ENCODE data around the gene TOB1.
"Not testable (repeated sequence)": the region's sequence is repeated elsewhere in the genome, so short reads cannot be mapped to it uniquely, and the experiment has no call there.

TOB1 gene

DNA sequence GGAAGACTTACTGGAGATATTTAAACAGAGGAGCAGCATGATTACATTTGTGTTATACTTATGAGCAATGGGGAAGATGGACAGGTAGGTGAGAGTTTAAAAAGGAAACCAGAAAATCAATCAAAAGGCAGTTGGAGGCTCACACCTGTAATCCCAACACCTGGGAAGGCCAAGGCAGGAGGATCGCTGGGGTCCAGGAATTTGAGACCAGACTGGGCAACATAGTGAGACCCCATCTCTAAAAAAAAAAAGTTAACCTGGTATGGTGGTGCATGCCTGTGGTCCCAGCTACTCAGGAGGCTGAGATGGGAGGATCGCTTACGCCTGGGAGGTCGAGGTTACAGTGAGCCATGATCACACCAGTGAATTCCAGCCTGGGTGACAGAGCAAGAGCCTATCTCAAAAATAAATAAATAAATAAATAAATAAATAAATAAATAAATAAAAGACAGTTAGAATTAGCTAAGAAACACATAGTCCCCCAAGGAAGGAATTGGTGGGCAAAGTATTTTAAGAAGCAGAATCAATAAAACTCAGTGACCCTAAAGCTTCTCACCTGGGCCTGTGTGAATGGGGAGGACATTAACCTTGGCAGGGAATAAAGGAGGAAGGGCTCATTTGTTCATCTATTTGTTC, 32.3 kb upstream of the TOB1 start:
- in situ Hi-C loops (cut with MboI; ENCODE audit: low sequenced_read_pairs): no loop called here

DNA sequence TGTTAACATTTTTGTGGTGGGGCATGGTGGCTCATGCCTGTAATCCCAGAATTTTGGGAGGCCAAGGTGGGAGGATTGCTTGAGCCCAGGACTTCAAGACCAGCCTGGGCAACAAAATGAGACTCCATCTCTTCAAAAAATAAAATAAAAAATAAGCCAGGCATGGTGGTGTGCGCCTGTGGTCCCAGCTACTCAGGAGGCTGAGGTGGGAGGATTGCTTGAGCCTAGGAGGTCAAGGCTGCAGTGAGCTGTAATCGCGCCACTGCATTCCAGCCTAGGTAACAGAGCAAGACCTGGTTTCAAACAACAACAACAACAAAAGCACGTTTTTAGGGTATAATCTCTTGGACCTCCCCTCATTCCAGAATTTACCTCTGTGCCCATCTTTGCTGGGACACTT, 28.4 kb upstream of the TOB1 start:
- in situ Hi-C loops (cut with MboI; ENCODE audit: low sequenced_read_pairs): not testable (repeated sequence)

DNA sequence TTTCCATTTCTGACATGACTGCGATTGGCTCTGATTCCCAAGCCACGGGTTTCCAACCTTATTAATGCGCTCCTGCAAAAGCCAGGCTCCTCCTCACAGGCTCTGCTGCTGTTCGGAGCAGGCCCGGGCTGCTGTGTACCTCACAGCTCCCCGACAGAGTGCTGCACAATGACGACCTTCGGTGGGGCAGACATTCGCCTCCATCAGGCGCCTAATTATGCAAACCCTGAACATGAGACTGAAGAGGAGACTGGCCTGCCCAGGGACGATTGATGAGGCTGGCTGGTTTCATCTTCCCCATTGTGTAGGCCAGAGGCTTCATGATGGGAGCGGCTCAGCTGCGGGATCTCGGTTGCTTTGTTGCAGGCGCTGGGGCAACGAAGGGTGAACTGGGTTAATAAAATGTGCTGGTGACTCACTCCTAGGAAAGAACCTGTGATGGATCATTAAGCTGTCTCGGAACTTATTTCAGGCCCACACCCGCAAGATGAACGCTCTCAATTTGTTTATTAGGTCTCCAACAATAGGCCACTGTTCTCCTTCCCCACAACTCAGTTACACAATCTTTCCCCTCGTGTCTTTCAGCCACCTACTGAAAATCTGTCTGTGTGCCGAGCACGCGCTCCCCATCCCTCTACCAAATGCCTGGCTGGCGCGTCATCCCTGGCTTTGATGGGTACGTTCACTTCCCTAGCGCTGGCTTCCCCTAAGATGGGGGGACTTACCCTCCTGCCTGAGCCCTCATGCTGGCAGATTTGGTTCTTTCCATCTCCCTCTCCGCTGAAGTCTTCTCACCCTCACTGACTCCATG, 27.2 kb upstream of the TOB1 start:
- in situ Hi-C loops (cut with MboI; ENCODE audit: low sequenced_read_pairs): no loop called here

GRCh38 chr17:50892101-50892776, 26.1 kb upstream of the TOB1 start:
- in situ Hi-C loops (cut with MboI; ENCODE audit: low sequenced_read_pairs): no loop called here

DNA sequence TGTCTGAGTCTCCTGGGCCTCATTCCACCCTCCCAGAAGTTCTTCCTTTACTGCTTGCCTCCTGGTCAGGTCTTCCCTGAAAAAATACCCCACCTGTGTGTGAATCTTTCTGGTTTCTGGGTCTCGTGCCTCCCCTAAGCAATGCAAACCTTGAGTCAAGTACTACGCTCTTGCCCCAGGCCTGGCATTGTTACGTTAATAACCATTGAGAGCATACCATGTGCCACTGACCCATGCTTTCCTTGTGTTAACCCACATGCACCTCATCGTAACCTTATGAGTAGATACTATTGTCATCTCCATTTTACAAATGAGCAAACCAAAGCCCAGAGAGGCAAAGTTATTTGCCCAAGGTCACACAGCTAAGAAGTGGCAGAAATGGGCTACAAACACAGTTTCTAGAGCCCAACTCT, 25.4 kb upstream of the TOB1 start:
- in situ Hi-C loops (cut with MboI; ENCODE audit: low sequenced_read_pairs): no loop called here

GRCh38 chr17:50890675-50891516, 24.7 kb upstream of the TOB1 start:
- in situ Hi-C loops (cut with MboI; ENCODE audit: low sequenced_read_pairs): no loop called here

GRCh38 chr17:50889528-50890118, 23.5 kb upstream of the TOB1 start:
- in situ Hi-C loops (cut with MboI; ENCODE audit: low sequenced_read_pairs): no loop called here

- in situ Hi-C loops (cut with MboI; ENCODE audit: low sequenced_read_pairs): no loop called here
Measured at GRCh38 chr17:50887705-50888245, 21.6 kb upstream of the TOB1 start.

- in situ Hi-C loops (cut with MboI; ENCODE audit: low sequenced_read_pairs): no loop called here
Measured at GRCh38 chr17:50884439-50885311, 18.5 kb upstream of the TOB1 start.

GRCh38 chr17:50883850-50884438, 17.8 kb upstream of the TOB1 start:
- in situ Hi-C loops (cut with MboI; ENCODE audit: low sequenced_read_pairs): no loop called here

DNA sequence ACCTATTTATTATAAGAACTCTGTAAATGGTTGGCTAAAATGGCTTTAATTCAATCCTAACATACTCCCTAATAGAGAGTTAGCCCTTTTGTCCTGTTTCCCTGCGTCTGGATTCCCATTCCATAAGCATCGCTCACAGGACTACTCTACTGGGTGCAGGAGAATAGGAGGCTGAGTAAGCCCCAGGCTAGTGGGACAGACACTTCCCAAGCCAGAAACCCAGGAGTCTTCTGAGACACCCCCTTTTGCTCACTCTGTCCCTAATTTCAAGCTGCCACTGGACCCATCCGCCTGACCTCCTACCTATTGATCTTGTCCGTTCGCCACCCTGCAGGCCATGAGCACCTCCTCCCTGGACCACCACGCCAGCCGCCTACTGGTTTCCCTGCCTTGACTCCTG, 16.7 kb upstream of the TOB1 start:
- in situ Hi-C loops (cut with MboI; ENCODE audit: low sequenced_read_pairs): no loop called here

GRCh38 chr17:50881182-50881581, 15.0 kb upstream of the TOB1 start:
- in situ Hi-C loops (cut with MboI; ENCODE audit: low sequenced_read_pairs): no loop called here

DNA sequence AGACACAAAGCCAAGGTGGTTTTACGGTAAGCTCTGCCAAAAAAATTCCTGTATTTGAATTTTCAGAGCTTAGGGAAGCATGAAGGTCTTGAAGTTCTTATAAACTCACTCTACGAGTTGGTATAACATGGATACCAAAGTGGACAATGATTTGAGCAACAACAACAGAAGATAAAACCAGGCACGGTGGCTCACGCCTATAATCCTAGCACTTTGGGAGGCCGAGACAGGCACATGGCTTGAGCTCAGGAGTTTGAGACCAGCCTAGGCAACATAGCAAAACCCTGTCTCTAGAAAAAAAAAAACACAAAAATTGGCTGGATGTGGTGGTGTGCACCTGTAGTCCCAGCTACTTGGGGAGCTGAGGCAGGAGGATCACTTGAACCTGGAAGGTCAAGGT, 12.9 kb upstream of the TOB1 start:
- in situ Hi-C loops (cut with MboI; ENCODE audit: low sequenced_read_pairs): no loop called here

- in situ Hi-C loops (cut with MboI; ENCODE audit: low sequenced_read_pairs): no loop called here
Measured at GRCh38 chr17:50877838-50878237, 11.7 kb upstream of the TOB1 start.

DNA sequence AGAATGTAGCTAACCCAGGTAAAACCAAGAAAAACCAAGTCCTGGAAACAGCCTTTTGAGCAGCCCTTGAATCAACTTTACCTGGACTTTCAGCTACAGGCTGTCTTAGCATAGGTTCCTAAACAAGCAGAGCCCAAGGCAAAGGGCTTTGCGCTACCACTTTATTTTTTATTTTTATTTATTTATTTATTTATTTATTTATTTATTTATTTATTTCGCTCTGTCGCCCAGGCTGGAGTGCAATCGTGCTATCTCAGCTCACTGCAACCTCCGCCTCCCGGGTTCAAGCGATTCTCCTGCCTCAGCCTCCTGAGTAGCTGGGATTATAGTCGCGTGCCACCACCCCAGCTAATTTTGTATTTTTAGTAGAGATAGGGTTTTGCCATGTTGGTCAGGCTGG, 10.9 kb upstream of the TOB1 start:
- in situ Hi-C loops (cut with MboI; ENCODE audit: low sequenced_read_pairs): not testable (repeated sequence)

DNA sequence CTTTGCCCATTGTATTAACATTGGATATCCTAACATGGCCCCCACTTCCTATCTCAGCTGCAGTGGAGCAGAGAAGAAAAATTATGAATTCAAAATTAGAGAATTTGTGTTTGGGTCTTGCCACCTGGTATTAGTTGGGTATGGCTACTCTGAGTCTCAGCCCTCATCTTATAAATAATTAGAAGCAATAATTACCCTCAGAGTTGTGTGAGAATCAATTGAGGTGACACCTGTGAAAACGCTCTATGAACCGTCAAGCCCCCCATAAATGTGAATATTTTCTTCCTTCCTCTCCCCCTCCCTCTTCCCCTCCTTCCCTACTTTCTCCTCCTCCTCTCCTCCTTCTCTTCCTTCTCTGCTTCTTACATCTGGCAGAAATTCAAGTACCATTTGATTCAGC, 8.9 kb upstream of the TOB1 start:
- in situ Hi-C loops (cut with MboI; ENCODE audit: low sequenced_read_pairs): no loop called here

GRCh38 chr17:50872710-50873424, 6.7 kb upstream of the TOB1 start:
- in situ Hi-C loops (cut with MboI; ENCODE audit: low sequenced_read_pairs): no loop called here

DNA sequence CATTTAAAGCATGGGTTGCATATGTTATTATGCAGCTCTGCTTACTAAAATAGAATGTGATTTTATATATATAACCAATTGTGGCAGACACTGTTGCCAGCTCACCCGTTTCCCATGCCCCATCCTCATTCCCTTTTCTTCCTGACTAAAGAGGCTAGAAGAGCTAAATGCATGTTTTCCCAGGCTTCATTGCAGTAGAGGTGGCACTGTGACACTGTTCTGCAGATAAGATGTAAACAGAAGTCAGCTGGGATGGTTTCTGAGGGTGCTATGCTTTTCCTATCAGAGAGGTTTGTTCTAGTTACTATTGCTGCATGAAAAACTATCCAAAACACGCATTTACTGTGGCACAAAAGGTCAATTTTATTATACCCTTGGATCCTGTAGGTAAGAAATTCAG, 5.7 kb upstream of the TOB1 start:
- in situ Hi-C loops (cut with MboI; ENCODE audit: low sequenced_read_pairs): no loop called here

DNA sequence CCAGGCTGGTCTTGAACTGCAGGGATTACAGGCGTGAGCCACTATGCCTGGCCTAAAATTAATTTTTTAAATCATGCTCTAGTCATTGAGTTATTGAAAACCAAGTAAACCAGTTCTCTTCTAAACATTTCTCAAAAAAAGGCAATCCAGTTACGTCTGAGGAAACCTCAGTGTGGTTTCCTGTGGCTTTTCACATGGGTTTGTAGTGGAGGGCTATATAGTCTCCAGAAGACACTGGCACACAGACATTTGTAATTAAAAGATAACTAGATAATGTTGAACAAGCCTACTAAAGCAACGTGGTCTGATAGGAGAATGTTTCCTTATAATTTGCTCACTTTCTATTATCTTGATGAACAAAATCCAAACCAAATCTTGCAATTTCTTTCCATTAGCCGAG, 5.2 kb upstream of the TOB1 start:
- in situ Hi-C loops (cut with MboI; ENCODE audit: low sequenced_read_pairs): no loop called here

Measured in HL-60/S4 treated with retinoic acid at 250 ng/mL for 4 days and 3 days (cell line).